ENCODE data around the gene ZNF219. TPM values are rescaled to one million over a fixed set of nuclear protein-coding genes. Genes with fewer than 3 reads are reported as not detected.

Gene ZNF219
- total and polyA plus RNA-seq, 2 of the 13 experiments (the other 11 are each of a cell fraction or from before 2014, with no cell fraction given), result 34.5 to 36.6 TPM

DNA sequence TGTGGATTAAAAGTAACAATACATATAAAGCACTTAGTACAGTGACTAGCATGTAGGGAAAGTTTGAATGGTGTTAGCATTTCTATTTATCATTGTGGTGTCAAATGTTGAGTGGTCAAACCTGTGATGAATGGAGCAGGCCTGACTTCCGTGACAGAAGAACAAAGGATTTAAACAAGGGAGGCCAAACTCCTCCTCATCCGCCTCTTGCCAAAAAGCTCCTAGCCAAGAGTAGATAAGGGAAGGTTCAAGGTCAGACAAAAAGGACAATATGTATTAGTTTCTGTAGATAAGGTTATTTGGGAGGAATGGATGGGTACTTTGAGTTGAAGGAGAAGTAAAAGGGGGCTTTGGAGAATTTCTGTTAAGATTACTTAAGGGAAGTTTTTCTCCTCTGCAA lies 49.8 kb downstream of the ZNF219 start (continued):
- TF ChIP-seq MATR3 (CRISPR knock-in tag; IDR thresholded peaks at IDR 0.05) (no peak), ZBTB14 (CRISPR knock-in tag; IDR thresholded peaks at IDR 0.05) (no peak), HOXA7 (CRISPR knock-in tag; IDR thresholded peaks at IDR 0.05) (no peak), ZNF691 (CRISPR knock-in tag; IDR thresholded peaks at IDR 0.05; ENCODE audit: borderline replicate concordance, low read depth) (no peak), GATAD2A (CRISPR knock-in tag; IDR thresholded peaks at IDR 0.05) (peak; percentile 71), SALL1 (CRISPR knock-in tag; IDR thresholded peaks at IDR 0.05) (peak; percentile 52; the same call in 1 of the 2 replicates), NFKB2 (CRISPR knock-in tag; IDR thresholded peaks at IDR 0.05; ENCODE audit: borderline replicate concordance) (no peak), ZNF557 (CRISPR knock-in tag; IDR thresholded peaks at IDR 0.05) (no peak), ATF5 (CRISPR knock-in tag; IDR thresholded peaks at IDR 0.05; ENCODE audit: low read depth) (no peak), NFYC (CRISPR knock-in tag; IDR thresholded peaks at IDR 0.05) (no peak), ZBTB3 (CRISPR knock-in tag; IDR thresholded peaks at IDR 0.05; ENCODE audit: borderline replicate concordance, low read depth) (no peak), E2F5 (CRISPR knock-in tag; conservative IDR thresholded peaks at IDR 0.05) (no peak), PRPF4 (IDR thresholded peaks at IDR 0.05; ENCODE audit: low read depth, low read length, poor library complexity, severe bottlenecking) (no peak), ATF7 (IDR thresholded peaks at IDR 0.05) (no peak), ATF7 (CRISPR knock-in tag; IDR thresholded peaks at IDR 0.05) (no peak), ZNF205 (CRISPR knock-in tag; IDR thresholded peaks at IDR 0.05) (0 out of 2 replicates have a peak, but pooled peaks have one; percentile 30), SATB2 (CRISPR knock-in tag; IDR thresholded peaks at IDR 0.05) (no peak), ZNF343 (CRISPR knock-in tag; IDR thresholded peaks at IDR 0.05) (no peak)
- TF ChIP-seq, protein P1, sequence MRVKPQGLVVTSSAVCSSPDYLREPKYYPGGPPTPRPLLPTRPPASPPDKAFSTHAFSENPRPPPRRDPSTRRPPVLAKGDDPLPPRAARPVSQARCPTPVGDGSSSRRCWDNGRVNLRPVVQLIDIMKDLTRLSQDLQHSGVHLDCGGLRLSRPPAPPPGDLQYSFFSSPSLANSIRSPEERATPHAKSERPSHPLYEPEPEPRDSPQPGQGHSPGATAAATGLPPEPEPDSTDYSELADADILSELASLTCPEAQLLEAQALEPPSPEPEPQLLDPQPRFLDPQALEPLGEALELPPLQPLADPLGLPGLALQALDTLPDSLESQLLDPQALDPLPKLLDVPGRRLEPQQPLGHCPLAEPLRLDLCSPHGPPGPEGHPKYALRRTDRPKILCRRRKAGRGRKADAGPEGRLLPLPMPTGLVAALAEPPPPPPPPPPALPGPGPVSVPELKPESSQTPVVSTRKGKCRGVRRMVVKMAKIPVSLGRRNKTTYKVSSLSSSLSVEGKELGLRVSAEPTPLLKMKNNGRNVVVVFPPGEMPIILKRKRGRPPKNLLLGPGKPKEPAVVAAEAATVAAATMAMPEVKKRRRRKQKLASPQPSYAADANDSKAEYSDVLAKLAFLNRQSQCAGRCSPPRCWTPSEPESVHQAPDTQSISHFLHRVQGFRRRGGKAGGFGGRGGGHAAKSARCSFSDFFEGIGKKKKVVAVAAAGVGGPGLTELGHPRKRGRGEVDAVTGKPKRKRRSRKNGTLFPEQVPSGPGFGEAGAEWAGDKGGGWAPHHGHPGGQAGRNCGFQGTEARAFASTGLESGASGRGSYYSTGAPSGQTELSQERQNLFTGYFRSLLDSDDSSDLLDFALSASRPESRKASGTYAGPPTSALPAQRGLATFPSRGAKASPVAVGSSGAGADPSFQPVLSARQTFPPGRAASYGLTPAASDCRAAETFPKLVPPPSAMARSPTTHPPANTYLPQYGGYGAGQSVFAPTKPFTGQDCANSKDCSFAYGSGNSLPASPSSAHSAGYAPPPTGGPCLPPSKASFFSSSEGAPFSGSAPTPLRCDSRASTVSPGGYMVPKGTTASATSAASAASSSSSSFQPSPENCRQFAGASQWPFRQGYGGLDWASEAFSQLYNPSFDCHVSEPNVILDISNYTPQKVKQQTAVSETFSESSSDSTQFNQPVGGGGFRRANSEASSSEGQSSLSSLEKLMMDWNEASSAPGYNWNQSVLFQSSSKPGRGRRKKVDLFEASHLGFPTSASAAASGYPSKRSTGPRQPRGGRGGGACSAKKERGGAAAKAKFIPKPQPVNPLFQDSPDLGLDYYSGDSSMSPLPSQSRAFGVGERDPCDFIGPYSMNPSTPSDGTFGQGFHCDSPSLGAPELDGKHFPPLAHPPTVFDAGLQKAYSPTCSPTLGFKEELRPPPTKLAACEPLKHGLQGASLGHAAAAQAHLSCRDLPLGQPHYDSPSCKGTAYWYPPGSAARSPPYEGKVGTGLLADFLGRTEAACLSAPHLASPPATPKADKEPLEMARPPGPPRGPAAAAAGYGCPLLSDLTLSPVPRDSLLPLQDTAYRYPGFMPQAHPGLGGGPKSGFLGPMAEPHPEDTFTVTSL (CRISPR knock-in tag; IDR thresholded peaks at IDR 0.05; ENCODE audit: borderline replicate concordance), result peak; percentile 49; the same call in 1 of the 2 replicates
- TF ChIP-seq, protein P2, sequence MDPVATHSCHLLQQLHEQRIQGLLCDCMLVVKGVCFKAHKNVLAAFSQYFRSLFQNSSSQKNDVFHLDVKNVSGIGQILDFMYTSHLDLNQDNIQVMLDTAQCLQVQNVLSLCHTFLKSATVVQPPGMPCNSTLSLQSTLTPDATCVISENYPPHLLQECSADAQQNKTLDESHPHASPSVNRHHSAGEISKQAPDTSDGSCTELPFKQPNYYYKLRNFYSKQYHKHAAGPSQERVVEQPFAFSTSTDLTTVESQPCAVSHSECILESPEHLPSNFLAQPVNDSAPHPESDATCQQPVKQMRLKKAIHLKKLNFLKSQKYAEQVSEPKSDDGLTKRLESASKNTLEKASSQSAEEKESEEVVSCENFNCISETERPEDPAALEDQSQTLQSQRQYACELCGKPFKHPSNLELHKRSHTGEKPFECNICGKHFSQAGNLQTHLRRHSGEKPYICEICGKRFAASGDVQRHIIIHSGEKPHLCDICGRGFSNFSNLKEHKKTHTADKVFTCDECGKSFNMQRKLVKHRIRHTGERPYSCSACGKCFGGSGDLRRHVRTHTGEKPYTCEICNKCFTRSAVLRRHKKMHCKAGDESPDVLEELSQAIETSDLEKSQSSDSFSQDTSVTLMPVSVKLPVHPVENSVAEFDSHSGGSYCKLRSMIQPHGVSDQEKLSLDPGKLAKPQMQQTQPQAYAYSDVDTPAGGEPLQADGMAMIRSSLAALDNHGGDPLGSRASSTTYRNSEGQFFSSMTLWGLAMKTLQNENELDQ (CRISPR knock-in tag; IDR thresholded peaks at IDR 0.05; ENCODE audit: borderline replicate concordance), result no peak

Measured in HepG2 (cell line).